Mesodermal cell (in vitro differentiated cells): ENCODE results near the gene FAM181B.
"Not testable (repeated sequence)": the region's sequence is repeated elsewhere in the genome, so short reads cannot be mapped to it uniquely, and the experiment has no call there.

ENCODE experiments used
- H3K27ac ChIP-seq: 2 replicates; pipeline ENCODE4 v1.7.0; 2013; ENCODE audit warnings: mild to moderate bottlenecking, low read depth, low read length, moderate library complexity; ENCODE audit not compliant: severe bottlenecking
- H3K36me3 ChIP-seq: 2 replicates; pipeline ENCODE4 v1.7.1; 2013; ENCODE audit warnings: mild to moderate bottlenecking, low read length, moderate library complexity; ENCODE audit not compliant: control insufficient read depth, insufficient read depth
- H3K4me1 ChIP-seq: one replicate; pipeline ENCODE4 v1.7.1; 2013; ENCODE audit warnings: mild to moderate bottlenecking, low read length; ENCODE audit not compliant: insufficient read depth, control insufficient read depth, poor library complexity, severe bottlenecking
- H3K4me3 ChIP-seq: 2 replicates; pipeline ENCODE4 v1.7.0; 2013; ENCODE audit warnings: low read length, control low read depth, mild to moderate bottlenecking; ENCODE audit not compliant: insufficient read depth, poor library complexity, severe bottlenecking; ENCODE audit errors: extremely low read depth
- H3K9me3 ChIP-seq: 2 replicates; pipeline ENCODE4 v1.7.1; 2013; ENCODE audit warnings: mild to moderate bottlenecking, low read length, moderate library complexity; ENCODE audit not compliant: control insufficient read depth
- WGBS, 2 experiments: methylation state at CpG; one replicate each; pipeline ENCODE4 v1.1.5; 2013; ENCODE audit warnings: missing lambda C conversion rate in 2 of 2; ENCODE audit not compliant: insufficient coverage in 2 of 2; 5-methylcytosine and 5-hydroxymethylcytosine counted together

The FAM181B gene

GRCh38 chr11:82718307-82718706, 15.4 kb downstream of the FAM181B start:
- H3K9me3 ChIP-seq: no peaks in the 10 kb centered on the region
- WGBS, 2 experiments: 31 to 38% methylated on average over 4 to 5 of the region's 5 CpGs
- no peak overlapping the region for H3K4me3 ChIP-seq
- H3K27ac ChIP-seq: no peak overlapping the region
- no peaks in the 10 kb centered on the region for H3K36me3 ChIP-seq
- peaks cover 5% of the 10 kb centered on the region for H3K4me1 ChIP-seq

GRCh38 chr11:82714346-82715174, 19.1 kb downstream of the FAM181B start:
- H3K36me3 ChIP-seq: no peaks in the 10 kb centered on the region
- 79 to 86% methylated on average over 7 to 12 of the region's 14 CpGs for WGBS, 2 experiments
- no peak overlapping the region for H3K4me3 ChIP-seq
- no peaks in the 10 kb centered on the region for H3K9me3 ChIP-seq
- no peak overlapping the region for H3K27ac ChIP-seq
- peaks cover 5% of the 10 kb centered on the region for H3K4me1 ChIP-seq

GRCh38 chr11:82711648-82712047, 22.0 kb downstream of the FAM181B start:
- no peaks in the 10 kb centered on the region for H3K36me3 ChIP-seq
- peaks cover 5% of the 10 kb centered on the region for H3K4me1 ChIP-seq
- no peaks in the 10 kb centered on the region for H3K9me3 ChIP-seq
- no peak overlapping the region for H3K4me3 ChIP-seq
- H3K27ac ChIP-seq: no peak overlapping the region

GRCh38 chr11:82703796-82704195, 29.9 kb downstream of the FAM181B start:
- 87% methylated on average over 3 to 5 of the region's 5 CpGs for WGBS, 2 experiments
- Histone ChIP-seq H3K36me3 (no peaks in the 10 kb centered on the region), H3K4me3 (no peak overlapping the region), H3K27ac (no peak overlapping the region), H3K4me1 (no peaks in the 10 kb centered on the region), H3K9me3 (no peaks in the 10 kb centered on the region)

- no peaks in the 10 kb centered on the region for H3K9me3 ChIP-seq
- no peaks in the 10 kb centered on the region for H3K36me3 ChIP-seq
- no peaks in the 10 kb centered on the region for H3K4me1 ChIP-seq
- H3K4me3 ChIP-seq: no peak overlapping the region
- WGBS, 2 experiments: 60% methylated on average over 1 of the region's 2 CpGs; no CpG with 5 or more reads in 1 of the 2 experiments
- H3K27ac ChIP-seq: no peak overlapping the region
These were observed 30.4 kb downstream of the FAM181B start for GRCh38 chr11:82703226-82703625.

GRCh38 chr11:82701847-82702520, 31.7 kb downstream of the FAM181B start:
- Histone ChIP-seq H3K4me1 (no peaks in the 10 kb centered on the region), H3K36me3 (no peaks in the 10 kb centered on the region), H3K27ac (no peak overlapping the region), H3K9me3 (no peaks in the 10 kb centered on the region), H3K4me3 (no peak overlapping the region)
- 39 to 75% methylated on average over 2 to 3 of the region's 7 CpGs for WGBS, 2 experiments

GRCh38 chr11:82698576-82699352, 34.9 kb downstream of the FAM181B start:
- WGBS, 2 experiments: 76 to 92% methylated on average over 3 to 5 of the region's 6 CpGs
- no peak overlapping the region for H3K4me3 ChIP-seq
- H3K9me3 ChIP-seq: no peaks in the 10 kb centered on the region
- H3K36me3 ChIP-seq: no peaks in the 10 kb centered on the region
- no peak overlapping the region for H3K27ac ChIP-seq
- no peaks in the 10 kb centered on the region for H3K4me1 ChIP-seq

GRCh38 chr11:82692981-82693380, 40.7 kb downstream of the FAM181B start:
- Histone ChIP-seq H3K4me1 (no peaks in the 10 kb centered on the region), H3K36me3 (no peaks in the 10 kb centered on the region), H3K9me3 (no peaks in the 10 kb centered on the region), H3K27ac (no peak overlapping the region), H3K4me3 (no peak overlapping the region)

- H3K4me1 ChIP-seq, H3K9me3 ChIP-seq, H3K4me3 ChIP-seq, H3K27ac ChIP-seq, H3K36me3 ChIP-seq: not testable (repeated sequence)
- WGBS, 2 experiments: 93 to 100% methylated on average over 3 to 12 of the region's 23 CpGs
These were observed 44.3 kb downstream of the FAM181B start for GRCh38 chr11:82689347-82689746.

- H3K27ac ChIP-seq: no peak overlapping the region
- no peak overlapping the region for H3K4me3 ChIP-seq
- peaks cover 5% of the 10 kb centered on the region for H3K9me3 ChIP-seq
- WGBS, 2 experiments: no CpG with 5 or more reads among the region's 2 CpGs
- H3K36me3 ChIP-seq: no peaks in the 10 kb centered on the region
- H3K4me1 ChIP-seq: no peaks in the 10 kb centered on the region
These were observed 47.5 kb downstream of the FAM181B start for GRCh38 chr11:82686211-82686610.
